MG63 (cell line): ENCODE data around the gene NPAS4. TPM values are rescaled to one million over a fixed set of nuclear protein-coding genes. Genes with fewer than 3 reads are reported as not detected.

Source experiments
- DNase-seq: peaks from one replicate; pipeline ENCODE4 v3.0.0-alpha.2; 2020
- H3K27me3 ChIP-seq: fragments of 250-450 bp; sonication (Bioruptor Pico); 2 replicates; pipeline ENCODE4 v1.5.1; 2020; ENCODE audit warnings: mild to moderate bottlenecking, moderate library complexity
- H3K36me3 ChIP-seq: fragments of 250-450 bp; sonication (Bioruptor Pico); 2 replicates; pipeline ENCODE4 v1.5.1; 2020; ENCODE audit warnings: mild to moderate bottlenecking, moderate library complexity
- H3K4me3 ChIP-seq: fragments of 250-450 bp; sonication (Bioruptor Pico); 2 replicates; pipeline ENCODE4 v1.5.1; 2020; ENCODE audit warnings: mild to moderate bottlenecking, moderate library complexity
- H3K9me3 ChIP-seq: fragments of 250-450 bp; sonication (Bioruptor Pico); 2 replicates; pipeline ENCODE4 v1.5.1; 2020; ENCODE audit warnings: mild to moderate bottlenecking, moderate library complexity
- total RNA-seq: library from RNA; depleted of rRNA; stranded (reverse); fragments of >200 nt; shearing (Covaris generic); gene quantifications from 2 replicates; pipeline ENCODE4 v1.2.3, GENCODE V29; 2014; ENCODE audit warnings: low replicate concordance

Gene NPAS4
- total RNA-seq, 1 experiment from 2014 or later = not detected

- H3K36me3 ChIP-seq = no peaks in the 10 kb centered on the region
- no peaks in the 10 kb centered on the region for H3K27me3 ChIP-seq
- no peak for DNase-seq
- 0 out of 2 replicates have a peak, but pooled peaks cover 2% of the 10 kb centered on the region for H3K9me3 ChIP-seq
- H3K4me3 ChIP-seq = no peak overlapping the region
Observed at GRCh38 chr11:66465373-66466224, 44.8 kb downstream of the NPAS4 start.

DNA sequence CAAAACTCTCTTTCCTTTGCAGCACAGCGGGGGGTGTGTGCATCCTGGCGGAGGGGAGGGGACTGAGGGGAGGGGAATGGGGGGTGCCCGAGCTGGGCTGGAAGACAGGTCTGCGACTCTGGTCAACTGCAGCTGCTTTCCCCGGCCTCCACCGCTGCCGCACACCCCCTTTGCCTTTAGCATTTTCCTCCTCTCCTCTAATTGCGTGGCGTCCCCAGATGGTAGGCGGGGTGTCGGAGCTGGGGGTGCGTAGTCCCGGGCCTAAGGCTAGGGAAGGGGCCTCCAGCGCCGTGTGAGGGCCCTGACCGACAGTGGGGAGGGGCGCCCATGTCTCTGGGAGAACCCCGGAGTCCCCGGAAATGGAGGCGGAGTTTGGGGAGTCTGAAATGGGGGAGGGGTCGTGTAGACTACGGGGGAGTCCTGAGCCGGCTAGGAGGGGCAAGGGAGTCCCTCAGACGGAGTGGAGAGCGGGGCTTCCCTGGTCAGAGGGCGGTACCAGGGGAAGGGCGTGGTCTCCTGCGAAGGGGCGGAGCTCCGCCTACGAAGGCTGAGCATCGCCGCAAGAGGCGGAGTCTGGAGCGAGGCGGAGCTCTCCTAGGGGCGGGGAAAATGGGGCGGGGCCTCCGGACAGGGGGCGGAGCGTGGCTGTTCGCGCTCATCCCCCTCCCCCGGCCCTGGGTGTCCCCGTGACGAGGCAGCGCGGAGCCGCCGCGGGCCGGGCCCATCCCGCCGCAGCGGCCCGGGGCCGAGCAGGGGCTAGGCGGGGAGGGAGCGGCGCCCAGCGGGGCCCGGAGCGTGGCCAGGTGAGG is 45.6 kb downstream of the NPAS4 start, which contains the start of gene PELI3:
TSS of gene PELI3 (plus strand) at position 681 of the 809 bp plus-strand sequence. CDS start 1,224 bp downstream, outside the sequence.
- Histone ChIP-seq H3K27me3 (no peaks in the 10 kb centered on the region), H3K36me3 (no peaks in the 10 kb centered on the region), H3K9me3 (no peaks in the 10 kb centered on the region), H3K4me3 (peak within 1 kb of the TSS; percentile 55)
- peak; percentile 79 for DNase-seq

- DNase-seq = peak; percentile 49
- H3K36me3 ChIP-seq = no peaks in the 10 kb centered on the region; the same call in 1 of the 2 replicates
- peak overlapping the region; percentile 55 for H3K4me3 ChIP-seq
- no peaks in the 10 kb centered on the region for H3K9me3 ChIP-seq
- no peaks in the 10 kb centered on the region for H3K27me3 ChIP-seq
Observed at GRCh38 chr11:66467034-66467659, 46.3 kb downstream of the NPAS4 start.

GRCh38 chr11:66467756-66468155 is 46.9 kb downstream of the NPAS4 start:
- Histone ChIP-seq H3K4me3 (peak overlapping the region; percentile 55), H3K27me3 (no peaks in the 10 kb centered on the region), H3K36me3 (peaks cover 3% of the 10 kb centered on the region; the same call in 1 of the 2 replicates), H3K9me3 (no peaks in the 10 kb centered on the region)
- peak; percentile 37 for DNase-seq

DNA sequence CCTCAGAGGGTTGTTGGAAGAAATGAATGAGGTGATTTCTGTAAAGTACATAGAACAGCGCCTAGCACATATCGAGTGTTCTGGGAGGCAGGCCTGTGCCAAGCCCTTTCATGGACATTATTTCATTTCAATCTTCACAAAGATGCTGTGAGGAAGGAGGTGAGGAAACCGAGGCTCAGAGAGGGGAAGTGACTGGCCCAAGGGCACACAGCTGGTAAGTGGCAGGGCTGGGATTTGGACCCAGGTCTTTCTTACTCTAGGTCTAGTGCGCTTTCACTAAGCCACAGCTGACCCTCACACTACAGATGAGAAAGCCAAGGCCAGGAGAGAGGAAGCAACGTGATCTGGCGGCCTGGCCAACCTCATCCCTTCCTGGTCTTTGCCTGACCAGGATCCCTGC is 47.9 kb downstream of the NPAS4 start:
- Histone ChIP-seq H3K9me3 (no peaks in the 10 kb centered on the region), H3K36me3 (peaks cover 3% of the 10 kb centered on the region; the same call in 1 of the 2 replicates), H3K27me3 (no peaks in the 10 kb centered on the region), H3K4me3 (no peak overlapping the region)
- DNase-seq = no peak

DNA sequence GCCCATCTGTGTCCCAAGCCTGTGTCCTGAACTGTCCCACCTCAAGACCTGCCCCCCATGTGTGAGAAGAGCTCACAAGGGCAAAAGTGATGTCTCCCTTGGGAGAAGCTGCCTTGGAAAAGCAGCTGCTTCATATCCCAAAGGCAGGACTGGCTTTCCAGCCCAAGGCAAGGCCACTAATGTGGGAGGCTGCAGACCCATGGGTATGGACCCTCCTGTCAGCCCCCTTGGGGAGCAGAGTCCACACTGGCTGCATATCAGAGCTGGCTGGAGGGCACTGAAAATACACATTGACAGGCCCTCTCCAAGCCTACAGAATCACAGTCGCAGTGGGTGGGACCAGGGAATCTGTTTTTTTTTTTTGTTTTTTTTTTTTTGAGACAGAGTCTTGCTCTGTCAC is 48.6 kb downstream of the NPAS4 start:
- H3K27me3 ChIP-seq = no peaks in the 10 kb centered on the region
- H3K4me3 ChIP-seq = no peak overlapping the region
- H3K36me3 ChIP-seq = peaks cover 3% of the 10 kb centered on the region; the same call in 1 of the 2 replicates
- DNase-seq = no peak
- H3K9me3 ChIP-seq = no peaks in the 10 kb centered on the region

- Histone ChIP-seq H3K9me3 (no peaks in the 10 kb centered on the region), H3K4me3 (no peak overlapping the region), H3K27me3 (no peaks in the 10 kb centered on the region), H3K36me3 (peaks cover 3% of the 10 kb centered on the region; the same call in 1 of the 2 replicates)
- DNase-seq = no peak
Observed at GRCh38 chr11:66470015-66470414, 49.2 kb downstream of the NPAS4 start.

- H3K36me3 ChIP-seq = peaks cover 3% of the 10 kb centered on the region; the same call in 1 of the 2 replicates
- H3K9me3 ChIP-seq = no peaks in the 10 kb centered on the region
- DNase-seq = no peak
- no peaks in the 10 kb centered on the region for H3K27me3 ChIP-seq
- no peak overlapping the region for H3K4me3 ChIP-seq
Observed at GRCh38 chr11:66471142-66471541, 50.3 kb downstream of the NPAS4 start.

DNA sequence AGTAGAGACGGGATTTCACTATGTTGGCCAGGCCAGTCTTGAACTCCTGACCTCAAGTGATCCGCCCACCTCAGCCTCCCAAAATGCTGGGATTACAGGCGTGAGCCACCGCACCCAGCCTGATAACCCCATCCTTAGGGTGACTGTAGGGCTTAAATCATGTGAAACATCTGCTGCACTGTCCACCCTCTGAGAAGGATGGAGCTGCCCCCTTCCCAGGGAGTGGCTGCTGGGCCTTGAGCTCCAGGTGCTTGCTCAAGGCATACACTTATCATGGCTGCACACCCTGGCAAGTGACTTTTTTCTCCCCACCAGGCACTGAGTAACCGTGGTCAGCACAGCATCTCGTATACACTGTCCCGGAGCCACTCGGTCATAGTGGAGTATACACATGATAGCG is 51.2 kb downstream of the NPAS4 start:
- DNase-seq = no peak
- Histone ChIP-seq H3K36me3 (peaks cover 3% of the 10 kb centered on the region; the same call in 1 of the 2 replicates), H3K4me3 (no peak overlapping the region), H3K27me3 (no peaks in the 10 kb centered on the region), H3K9me3 (no peaks in the 10 kb centered on the region)

DNA sequence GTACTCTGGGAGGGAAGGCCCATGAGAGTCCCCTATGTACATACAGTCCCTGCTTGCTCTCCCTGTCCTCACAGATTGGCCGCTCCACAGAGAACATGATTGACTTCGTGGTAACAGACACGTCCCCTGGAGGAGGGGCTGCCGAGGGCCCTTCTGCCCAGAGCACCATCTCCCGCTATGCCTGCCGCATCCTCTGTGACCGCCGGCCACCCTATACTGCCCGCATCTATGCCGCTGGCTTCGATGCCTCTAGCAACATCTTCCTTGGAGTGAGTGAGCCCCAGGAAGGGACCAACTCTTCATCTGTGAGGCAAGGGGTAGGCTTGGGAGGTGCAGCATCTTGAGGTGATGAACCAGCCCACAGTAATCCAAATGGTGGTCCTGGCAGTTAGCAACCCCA is 52.3 kb downstream of the NPAS4 start:
- no peak for DNase-seq
- Histone ChIP-seq H3K9me3 (no peaks in the 10 kb centered on the region), H3K27me3 (no peaks in the 10 kb centered on the region), H3K36me3 (peaks cover 3% of the 10 kb centered on the region; the same call in 1 of the 2 replicates), H3K4me3 (no peak overlapping the region)

- DNase-seq = no peak
- H3K36me3 ChIP-seq = peaks cover 3% of the 10 kb centered on the region
- no peaks in the 10 kb centered on the region for H3K27me3 ChIP-seq
- no peaks in the 10 kb centered on the region for H3K9me3 ChIP-seq
- no peak overlapping the region for H3K4me3 ChIP-seq
Observed at GRCh38 chr11:66473608-66474515, 53.0 kb downstream of the NPAS4 start.

DNA sequence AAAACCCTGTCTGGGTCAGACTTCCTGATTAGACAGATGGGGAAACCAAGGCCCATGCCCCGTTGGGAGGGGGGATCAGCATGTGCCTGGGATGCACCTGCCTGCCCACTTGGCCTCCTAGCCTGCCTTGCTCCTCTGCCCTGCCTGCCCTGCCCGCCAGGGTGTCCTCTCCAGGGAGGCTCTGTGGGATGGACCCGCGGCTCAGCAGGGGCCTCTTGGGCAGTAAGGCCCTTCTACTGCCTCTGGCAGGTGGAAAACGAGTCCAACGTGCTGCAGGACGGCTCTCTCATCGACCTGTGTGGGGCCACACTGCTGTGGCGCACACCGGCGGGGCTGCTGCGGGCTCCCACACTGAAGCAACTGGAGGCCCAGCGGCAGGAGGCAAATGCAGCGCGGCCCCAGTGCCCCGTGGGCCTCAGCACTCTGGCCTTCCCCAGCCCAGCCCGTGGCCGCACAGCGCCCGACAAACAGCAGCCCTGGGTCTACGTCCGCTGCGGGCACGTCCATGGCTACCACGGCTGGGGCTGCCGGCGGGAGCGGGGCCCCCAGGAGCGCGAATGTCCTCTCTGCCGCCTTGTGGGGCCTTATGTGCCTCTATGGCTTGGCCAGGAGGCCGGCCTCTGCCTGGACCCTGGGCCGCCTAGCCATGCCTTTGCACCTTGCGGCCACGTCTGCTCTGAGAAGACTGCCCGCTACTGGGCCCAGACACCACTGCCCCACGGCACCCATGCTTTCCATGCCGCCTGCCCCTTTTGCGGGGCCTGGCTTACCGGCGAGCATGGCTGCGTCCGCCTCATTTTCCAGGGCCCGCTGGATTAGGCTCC is 54.7 kb downstream of the NPAS4 start:
- H3K9me3 ChIP-seq = no peaks in the 10 kb centered on the region
- no peak overlapping the region for H3K4me3 ChIP-seq
- no peaks in the 10 kb centered on the region for H3K27me3 ChIP-seq
- peaks cover 5% of the 10 kb centered on the region for H3K36me3 ChIP-seq
- no peak for DNase-seq
